Measurements from ENCODE around the gene FAM20C.

- no peak for TF ChIP-seq CTCF (IDR thresholded peaks at IDR 0.05; ENCODE audit: low read depth, low read length)
- no peak for TF ChIP-seq EZH2phosphoT487 (IDR thresholded peaks at IDR 0.05; ENCODE audit: low read depth)
Observed at GRCh38 chr7:219581-220150, 27.3 kb downstream of the FAM20C start.
